A549 (cell line): Measurements from ENCODE around the gene GRID1. TPM values are rescaled to one million over a fixed set of nuclear protein-coding genes. Genes with fewer than 3 reads are reported as not detected.

Experiments
- ATAC-seq, 2 experiments: fragments of 200-7000 bp in 1 of 2; fragments of >200 bp in 1 of 2; cut with Nextera tagmentation in 1 of 2; cut with Tn5 transposase in 1 of 2; 3 replicates each; pipeline versions ENCODE4 v1.8.0 to v1.9.1; 2018 to 2020; ENCODE audit warnings: mild to moderate bottlenecking in 1 of 2, moderate library complexity in 1 of 2
- CTCF ChIA-PET: fragments of 300-600 bp; sonication (Branson Sonifier 250); formaldehyde crosslinking; extraction: SDS; loops from one replicate; lab custom pipeline; 2021; ENCODE audit warnings: antibody characterized with exemption, inconsistent platforms; lab: Yijun Ruan, JAX
- POLR2A ChIA-PET: fragments of 350-600 bp; formaldehyde crosslinking; extraction: SDS; loops from one replicate; lab custom pipeline; 2021; ENCODE audit warnings: antibody characterized with exemption, inconsistent platforms; lab: Yijun Ruan, JAX
- DNase-seq, 2 experiments: peaks; one replicate each; pipeline versions ENCODE4 v3.0.0 to v3.0.0-alpha.2; 2011 to 2016; ENCODE audit warnings: low read depth in 1 of 2, low spot score in 1 of 2
- FAIRE-seq: peaks from 2 replicates; lab custom pipeline; 2011; peaks lifted over from hg19 to GRCh38; lab: Jason Lieb, UNC
- H3K27ac ChIP-seq, 2 experiments: fragments of >200 bp; sonication (Bioruptor Twin); formaldehyde crosslinking; 3 replicates each; pipeline ENCODE4 v1.5.1; 2016 to 2017
- H3K4me1 ChIP-seq: fragments of >200 bp; sonication (Bioruptor Twin); formaldehyde crosslinking; 3 replicates; pipeline ENCODE4 v1.6.1; 2016
- H3K4me2 ChIP-seq: fragments of >200 bp; sonication (Bioruptor Twin); formaldehyde crosslinking; 3 replicates; pipeline ENCODE4 v1.6.1; 2016
- H3K4me3 ChIP-seq: fragments of >200 bp; sonication (Bioruptor Twin); formaldehyde crosslinking; 3 replicates; pipeline ENCODE4 v1.5.1; 2016
- H3K9me3 ChIP-seq: fragments of >200 bp; sonication (Bioruptor Twin); formaldehyde crosslinking; 3 replicates; pipeline ENCODE4 v1.6.1; 2016
- ATOH8 ChIP-seq: fragments of 250-450 bp; sonication (Bioruptor Pico); IDR thresholded peaks from 2 replicates; pipeline ENCODE4 v1.5.0; 2020; ENCODE audit warnings: low read depth, mild to moderate bottlenecking, moderate library complexity
- CHD2 ChIP-seq: fragments of 150-350 bp; IDR thresholded peaks from 2 replicates; pipeline ENCODE4 v1.6.1; 2014; ENCODE audit warnings: low read length; ENCODE audit not compliant: partially characterized antibody
- CTCF ChIP-seq: fragments of >200 bp; sonication (Bioruptor Twin); formaldehyde crosslinking; IDR thresholded peaks from 3 replicates; pipeline ENCODE4 v1.5.1; 2016
- E2F6 ChIP-seq: IDR thresholded peaks from 2 replicates; pipeline ENCODE4 v1.6.1; 2012; ENCODE audit warnings: low read depth, borderline replicate concordance
- EHMT2 ChIP-seq: fragments of 200-600 bp; sonication (generic); IDR thresholded peaks from 2 replicates; pipeline ENCODE4 v1.6.1; 2016; ENCODE audit warnings: antibody characterized with exemption, low read depth, mild to moderate bottlenecking, moderate library complexity
- FOSL2 ChIP-seq, 2 experiments: fragments of 450-650 bp in 1 of 2; fragments of >200 bp in 1 of 2; sonication (Bioruptor Twin) in 1 of 2; formaldehyde crosslinking; IDR thresholded peaks; 2 replicates each; pipeline versions ENCODE4 v1.5.0 to v1.6.1; 2016 to 2020; ENCODE audit warnings: mild to moderate bottlenecking in 1 of 2, moderate library complexity in 1 of 2
- HOXB5 ChIP-seq: fragments of 250-450 bp; sonication (Bioruptor Pico); IDR thresholded peaks from 2 replicates; pipeline ENCODE4 v1.5.0; 2020; ENCODE audit warnings: mild to moderate bottlenecking, moderate library complexity
- JUNB ChIP-seq: fragments of >200 bp; sonication (Bioruptor Twin); formaldehyde crosslinking; IDR thresholded peaks from 2 replicates; pipeline ENCODE4 v1.6.1; 2016
- MAX ChIP-seq: IDR thresholded peaks from 2 replicates; pipeline ENCODE4 v1.6.1; 2012
- MAZ ChIP-seq: fragments of 150-350 bp; IDR thresholded peaks from 2 replicates; pipeline ENCODE4 v1.6.1; 2014; ENCODE audit warnings: antibody characterized with exemption, low read depth, low read length, borderline replicate concordance
- NPAS2 ChIP-seq: fragments of 250-450 bp; sonication (Bioruptor Pico); IDR thresholded peaks from 2 replicates; pipeline ENCODE4 v1.8.0; 2022; ENCODE audit warnings: mild to moderate bottlenecking, moderate library complexity, borderline replicate concordance
- PHF8 ChIP-seq: fragments of 200-600 bp; sonication (generic); IDR thresholded peaks from 2 replicates; pipeline ENCODE4 v1.6.1; 2016; ENCODE audit warnings: low read depth, mild to moderate bottlenecking, antibody characterized with exemption, moderate library complexity, borderline replicate concordance
- POLR2A ChIP-seq: IDR thresholded peaks from 2 replicates; pipeline ENCODE4 v1.6.1; 2012; ENCODE audit warnings: mild to moderate bottlenecking, low read length
- POLR2AphosphoS2 ChIP-seq: conservative IDR thresholded peaks from 2 replicates; pipeline ENCODE4 v1.6.1; 2012; ENCODE audit warnings: low read length, improper control_type of control experiment, inconsistent platforms
- RAD21 ChIP-seq, 2 experiments: fragments of >200 bp in 1 of 2; sonication (Bioruptor Twin) in 1 of 2; formaldehyde crosslinking in 1 of 2; IDR thresholded peaks in 1 of 2; conservative IDR thresholded peaks in 1 of 2; 2 replicates in 1 of 2; 3 replicates in 1 of 2; pipeline ENCODE4 v1.6.1; 2012 to 2018; ENCODE audit warnings: inconsistent platforms in 1 of 2
- RFX5 ChIP-seq: fragments of 450-650 bp; IDR thresholded peaks from 2 replicates; pipeline ENCODE4 v1.7.1; 2014; ENCODE audit warnings: antibody characterized with exemption, mild to moderate bottlenecking, moderate library complexity
- SMC3 ChIP-seq: fragments of >200 bp; sonication (Bioruptor Twin); formaldehyde crosslinking; IDR thresholded peaks from 3 replicates; pipeline ENCODE4 v1.6.1; 2018; ENCODE audit warnings: inconsistent platforms
- SREBF2 ChIP-seq: fragments of 450-650 bp; IDR thresholded peaks from 2 replicates; pipeline ENCODE4 v1.6.1; 2014; ENCODE audit warnings: mild to moderate bottlenecking, moderate library complexity
- ZFP36 ChIP-seq: fragments of 450-650 bp; IDR thresholded peaks from 2 replicates; pipeline ENCODE4 v1.6.1; 2014; ENCODE audit warnings: borderline replicate concordance; ENCODE audit not compliant: partially characterized antibody
- ZSCAN20 ChIP-seq: fragments of 250-450 bp; sonication (Bioruptor Pico); IDR thresholded peaks from 2 replicates; pipeline ENCODE4 v1.8.0; 2022; ENCODE audit warnings: mild to moderate bottlenecking, moderate library complexity
- WGBS: methylation state at CpG from one replicate; pipeline ENCODE4 v1.1.6; 2017; ENCODE audit errors: missing lambda C conversion rate; 5-methylcytosine and 5-hydroxymethylcytosine counted together
- polyA plus RNA-seq, 4 experiments: library from polyadenylated mRNA; depleted of rRNA in 3 of 4; stranded (reverse); fragments of >200 nt; fragmentation: RNase III in 1 of 4; extraction: RNeasy Plus Mini Kit Qiagen cat#74134 plus additional on column Dnase treatment in 1 of 4; gene quantifications; 2 replicates in 3 of 4; 3 replicates in 1 of 4; pipeline ENCODE4 v1.2.3, GENCODE V29; 2011 to 2017

The GRID1 gene
- polyA plus RNA-seq, 2 of the 4 experiments (the other 2 are of a cell fraction) = 0.14 to 0.30 TPM

GRCh38 chr10:86139066-86139657 lies 227.4 kb downstream of the GRID1 start:
- CTCF ChIA-PET = interaction anchor here (0.6 to 1.3 kb wide), 8 partner anchors 9 to 280 kb away, joined by 3 to 4 read pairs (median 3); no protein-coding TSS in a partner anchor

GRCh38 chr10:86138551-86139065 lies 228.0 kb downstream of the GRID1 start:
- no peak overlapping the region for H3K4me3 ChIP-seq
- no peak overlapping the region for H3K4me2 ChIP-seq
- no peak for FAIRE-seq
- no peak for ATAC-seq
- ChIA-PET POLR2A (no interaction called here), CTCF (interaction anchor here (0.9 to 1.3 kb wide), 7 partner anchors 8 to 32 kb away, joined by 3 to 4 read pairs (median 3); no protein-coding TSS in a partner anchor)
- H3K9me3 ChIP-seq = no peaks in the 10 kb centered on the region
- 78% methylated on average over 18 of the region's 18 CpGs for WGBS
- H3K4me1 ChIP-seq = no peaks in the 10 kb centered on the region
- no peak for DNase-seq
- H3K27ac ChIP-seq = no peak overlapping the region
- TF ChIP-seq JUNB (no peak), RFX5 (no peak), ZSCAN20 (CRISPR knock-in tag) (no peak), POLR2A (no peak)

More at GRCh38 chr10:86139066-86139657, 227.4 kb downstream of the GRID1 start:
- Histone ChIP-seq H3K4me1 (no peaks in the 10 kb centered on the region), H3K4me2 (no peak overlapping the region), H3K9me3 (no peaks in the 10 kb centered on the region), H3K27ac (no peak overlapping the region), H3K4me3 (no peak overlapping the region)
- 46% methylated on average over 11 of the region's 11 CpGs for WGBS
- DNase-seq (peak; percentile 17 to 29), FAIRE-seq (no peak), ATAC-seq (peak in 1 of 2 experiments; percentile 83; a peak in 3 of 6 replicates)
- TF ChIP-seq CTCF (peak; percentile 38; the same call in 2 of the 3 replicates), RAD21 (conservative IDR thresholded peaks at IDR 0.05 in 1 of 2, IDR thresholded peaks at IDR 0.05 in 1 of 2) (peak; percentile 49 to 65), HOXB5 (CRISPR knock-in tag) (no peak), JUNB (no peak), SMC3 (0 out of 3 replicates have a peak, but pooled peaks have one; percentile 18)
- POLR2A ChIA-PET = no interaction called here

- no peaks in the 10 kb centered on the region for H3K4me1 ChIP-seq
- ChIA-PET POLR2A (no interaction called here), CTCF (interaction anchor here (0.7 kb wide), 1 partner anchor 85 kb away, joined by 3 read pairs; no protein-coding TSS in a partner anchor)
- FAIRE-seq (no peak), ATAC-seq (no peak), DNase-seq (no peak)
- H3K27ac ChIP-seq = no peak overlapping the region
- H3K9me3 ChIP-seq = no peaks in the 10 kb centered on the region
- WGBS = 76% methylated on average over 7 of the region's 7 CpGs
- H3K4me2 ChIP-seq = no peak overlapping the region
- no peak for TF ChIP-seq FOSL2 (IDR thresholded peaks at IDR 0.05)
- no peak for TF ChIP-seq FOSL2 (CRISPR knock-in tag; IDR thresholded peaks at IDR 0.05)
- TF ChIP-seq NPAS2 (CRISPR knock-in tag) = no peak
- TF ChIP-seq CHD2 = no peak
- no peak overlapping the region for H3K4me3 ChIP-seq
These were observed 229.0 kb downstream of the GRID1 start for GRCh38 chr10:86137561-86137960.

- POLR2A ChIA-PET = no interaction called here
- no peak overlapping the region for H3K27ac ChIP-seq
- H3K4me2 ChIP-seq = no peak overlapping the region
- no peak overlapping the region for H3K4me3 ChIP-seq
- WGBS = 29% methylated on average over 4 of the region's 4 CpGs
- ATAC-seq (no peak), DNase-seq (no peak), FAIRE-seq (no peak)
- TF ChIP-seq ZFP36 (no peak), ATOH8 (no peak), E2F6 (no peak), EHMT2 (no peak), MAZ (no peak), POLR2AphosphoS2 (no peak), SREBF2 (no peak), MAX (no peak), PHF8 (no peak)
- H3K4me1 ChIP-seq = no peaks in the 10 kb centered on the region
- CTCF ChIA-PET = interaction anchor here (0.7 kb wide), 1 partner anchor 85 kb away, joined by 3 read pairs; no protein-coding TSS in a partner anchor
- H3K9me3 ChIP-seq = no peaks in the 10 kb centered on the region
These were observed 229.7 kb downstream of the GRID1 start for GRCh38 chr10:86136934-86137333.
